Brain microvascular endothelial cell (primary cell): ENCODE results near the gene DCDC2.
A peak's percentile ranks its signal among the peaks of the same experiment; 100 is the strongest.
"Not testable (repeated sequence)": the region's sequence is repeated elsewhere in the genome, so short reads cannot be mapped to it uniquely, and the experiment has no call there.

Source experiments
- DNase-seq: peaks from one replicate; pipeline ENCODE4 v3.0.0-alpha.2; 2020
- H3K27ac ChIP-seq: fragments of 250-450 bp; sonication (Bioruptor Pico); 2 replicates; pipeline ENCODE4 v1.5.1; 2020; ENCODE audit warnings: mild to moderate bottlenecking, moderate library complexity
- H3K27me3 ChIP-seq: fragments of 250-450 bp; sonication (Bioruptor Pico); replicated peaks from 2 replicates; pipeline ENCODE4 v1.5.1; 2020; ENCODE audit warnings: mild to moderate bottlenecking
- H3K36me3 ChIP-seq: fragments of 250-450 bp; sonication (Bioruptor Pico); replicated peaks from 2 replicates; pipeline ENCODE4 v1.5.1; 2020; ENCODE audit warnings: mild to moderate bottlenecking
- H3K4me3 ChIP-seq: 2 replicates; pipeline ENCODE4 v1.5.1; 2011; ENCODE audit warnings: low read depth, mild to moderate bottlenecking, control low read depth, low read length, moderate library complexity
- in situ Hi-C: cut with HindIII; loops from 2 replicates; pipeline ENCODE4 v1.10.0; 2017; ENCODE audit warnings: low sequenced_read_pairs, low pct_ligation_motif_present
- TF ChIP-seq, protein P1 (sequence below): IDR thresholded peaks from 2 replicates; pipeline ENCODE4 v1.5.1; 2011; ENCODE audit warnings: low read depth, mild to moderate bottlenecking, moderate library complexity, low read length, control low read depth, inconsistent platforms; ENCODE audit errors: missing control alignments

Gene DCDC2

DNA sequence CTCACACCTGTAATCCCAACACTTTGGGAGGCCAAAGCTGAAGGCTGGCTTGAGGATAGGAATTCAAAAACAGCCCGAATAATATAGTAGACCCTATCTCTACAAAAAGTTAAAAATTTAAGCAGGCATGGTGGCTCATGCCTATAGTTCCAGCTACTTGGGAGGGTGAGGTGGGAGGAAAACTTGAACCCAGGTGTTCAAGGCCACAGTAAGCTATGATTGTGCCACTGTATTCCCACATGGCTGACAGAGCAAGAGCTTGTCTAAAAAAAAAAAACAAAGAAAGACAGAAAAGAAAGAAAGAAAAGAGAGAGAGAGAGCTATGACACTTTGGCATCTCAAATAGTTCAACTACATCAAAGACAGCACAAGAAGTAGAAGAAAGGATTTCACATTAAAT is 33.2 kb downstream of the DCDC2 start:
- in situ Hi-C loops, result no loop called here
- Histone ChIP-seq H3K27ac (no peak overlapping the region), H3K4me3 (no peak overlapping the region), H3K27me3 (no peaks in the 10 kb centered on the region), H3K36me3 (no peaks in the 10 kb centered on the region)
- no peak for DNase-seq
- TF ChIP-seq, protein P1, sequence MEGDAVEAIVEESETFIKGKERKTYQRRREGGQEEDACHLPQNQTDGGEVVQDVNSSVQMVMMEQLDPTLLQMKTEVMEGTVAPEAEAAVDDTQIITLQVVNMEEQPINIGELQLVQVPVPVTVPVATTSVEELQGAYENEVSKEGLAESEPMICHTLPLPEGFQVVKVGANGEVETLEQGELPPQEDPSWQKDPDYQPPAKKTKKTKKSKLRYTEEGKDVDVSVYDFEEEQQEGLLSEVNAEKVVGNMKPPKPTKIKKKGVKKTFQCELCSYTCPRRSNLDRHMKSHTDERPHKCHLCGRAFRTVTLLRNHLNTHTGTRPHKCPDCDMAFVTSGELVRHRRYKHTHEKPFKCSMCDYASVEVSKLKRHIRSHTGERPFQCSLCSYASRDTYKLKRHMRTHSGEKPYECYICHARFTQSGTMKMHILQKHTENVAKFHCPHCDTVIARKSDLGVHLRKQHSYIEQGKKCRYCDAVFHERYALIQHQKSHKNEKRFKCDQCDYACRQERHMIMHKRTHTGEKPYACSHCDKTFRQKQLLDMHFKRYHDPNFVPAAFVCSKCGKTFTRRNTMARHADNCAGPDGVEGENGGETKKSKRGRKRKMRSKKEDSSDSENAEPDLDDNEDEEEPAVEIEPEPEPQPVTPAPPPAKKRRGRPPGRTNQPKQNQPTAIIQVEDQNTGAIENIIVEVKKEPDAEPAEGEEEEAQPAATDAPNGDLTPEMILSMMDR, result no peak

DNA sequence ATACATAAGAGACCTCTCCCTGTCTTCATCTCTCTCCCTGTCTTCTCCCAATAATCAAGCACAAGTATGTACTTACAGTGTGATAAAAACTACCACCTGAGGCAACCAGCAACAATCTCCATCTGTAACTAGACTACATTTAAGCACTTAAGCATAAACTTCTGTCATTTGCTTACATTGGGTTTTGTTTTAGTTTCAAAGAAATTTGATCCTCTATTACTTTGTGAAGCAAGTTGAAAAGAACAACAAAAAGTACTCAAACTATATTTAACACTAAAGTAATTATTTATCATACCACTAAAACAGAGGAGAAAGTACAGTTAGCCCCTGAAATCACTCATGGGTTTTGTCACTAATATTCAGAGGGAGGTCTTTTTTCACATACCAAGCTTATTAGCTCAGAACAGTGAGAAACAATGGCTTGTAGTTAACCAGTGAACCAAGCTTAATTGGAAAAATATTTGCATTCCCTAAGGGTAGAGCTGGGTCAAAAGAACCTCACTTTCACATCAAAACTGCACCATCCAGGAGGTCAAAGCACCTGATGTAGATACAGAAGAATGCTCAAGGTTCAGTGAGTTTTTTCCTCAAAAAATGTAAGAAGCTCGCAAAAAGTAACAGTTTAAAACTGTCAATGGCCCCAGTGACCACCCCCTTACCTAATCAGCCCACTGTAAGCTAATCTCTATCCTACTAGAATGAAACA is 34.1 kb downstream of the DCDC2 start:
- in situ Hi-C loops, result no loop called here
- no peak for DNase-seq
- TF ChIP-seq, protein P1, result no peak
- no peak overlapping the region for H3K4me3 ChIP-seq
- H3K27me3 ChIP-seq, result no peaks in the 10 kb centered on the region
- no peak overlapping the region for H3K27ac ChIP-seq
- no peaks in the 10 kb centered on the region for H3K36me3 ChIP-seq

DNA sequence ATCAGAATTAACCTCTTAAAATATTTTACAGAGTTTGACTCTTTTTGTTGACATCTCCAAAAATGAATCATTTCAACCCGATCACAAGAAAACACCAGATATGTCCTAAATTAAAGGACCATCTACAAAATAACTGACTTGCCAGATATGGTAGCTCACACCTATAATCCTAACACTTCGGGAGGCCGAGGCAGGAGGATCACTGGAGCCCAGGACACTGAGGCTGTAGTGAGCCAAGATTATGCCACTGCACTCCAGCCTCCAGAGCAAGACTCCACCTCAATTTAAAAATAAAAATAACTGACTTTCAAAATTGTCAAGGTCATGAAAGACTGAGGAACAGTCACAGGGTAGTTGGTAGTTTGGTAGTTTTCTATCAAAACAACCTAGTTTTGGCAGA is 34.9 kb downstream of the DCDC2 start:
- Histone ChIP-seq H3K27ac (no peak overlapping the region), H3K36me3 (no peaks in the 10 kb centered on the region), H3K27me3 (no peaks in the 10 kb centered on the region), H3K4me3 (no peak overlapping the region)
- TF ChIP-seq, protein P1, result no peak
- no peak for DNase-seq
- in situ Hi-C loops, result no loop called here

DNA sequence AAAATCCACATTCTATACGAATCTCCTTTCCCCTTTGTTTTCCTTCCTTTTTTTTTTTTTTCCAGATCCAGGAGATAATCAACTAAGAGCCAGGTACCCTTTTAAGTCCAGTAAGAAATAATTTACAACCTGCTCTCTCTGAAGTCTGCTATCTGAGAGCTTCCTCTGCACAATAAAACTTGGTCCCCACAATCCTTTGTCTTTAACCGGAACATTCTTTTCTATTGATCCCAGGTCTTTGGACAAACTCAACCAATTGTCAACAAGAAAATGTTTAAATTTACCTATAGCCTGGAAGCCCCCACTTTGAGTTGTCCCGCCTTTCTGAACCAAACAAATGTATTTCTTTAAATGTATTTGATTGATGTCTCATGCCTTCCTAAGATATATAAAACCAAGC is 35.4 kb downstream of the DCDC2 start:
- DNase-seq, H3K36me3 ChIP-seq, H3K4me3 ChIP-seq, H3K27me3 ChIP-seq, in situ Hi-C loops, H3K27ac ChIP-seq: not testable (repeated sequence)

DNA sequence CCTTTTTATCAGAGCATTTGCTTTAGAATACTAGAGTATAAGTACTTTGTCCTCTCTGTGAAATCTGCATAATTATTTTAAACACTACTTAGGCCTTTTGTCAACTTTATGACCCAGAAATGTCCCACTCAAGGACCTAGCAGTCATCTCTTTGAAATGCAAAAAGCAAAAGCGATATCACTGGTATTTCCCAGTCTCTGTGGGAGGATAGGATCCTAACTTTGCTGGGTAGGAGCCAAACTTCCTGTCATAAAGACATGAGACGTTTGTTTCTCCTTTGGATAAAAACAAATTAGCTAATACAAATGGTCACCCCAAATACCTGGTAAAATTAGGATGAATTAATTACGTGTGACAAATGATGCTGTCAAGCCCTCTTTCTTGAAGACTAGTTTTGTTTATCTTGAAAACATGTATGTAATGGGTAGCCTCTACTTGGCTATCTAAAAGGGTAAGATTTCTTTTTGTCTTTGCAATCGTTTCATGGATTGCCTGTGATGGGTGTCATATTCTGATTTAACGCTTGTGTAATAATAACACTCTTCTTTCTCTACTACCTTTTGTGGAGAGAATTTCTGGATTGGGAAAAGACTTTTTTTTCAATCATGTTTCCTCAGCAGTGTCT is 36.2 kb downstream of the DCDC2 start:
- Histone ChIP-seq H3K27ac (no peak overlapping the region), H3K27me3 (no peaks in the 10 kb centered on the region), H3K4me3 (no peak overlapping the region), H3K36me3 (no peaks in the 10 kb centered on the region)
- peak; percentile 57 for DNase-seq
- in situ Hi-C loops, result no loop called here
- TF ChIP-seq, protein P1, result no peak

DNA sequence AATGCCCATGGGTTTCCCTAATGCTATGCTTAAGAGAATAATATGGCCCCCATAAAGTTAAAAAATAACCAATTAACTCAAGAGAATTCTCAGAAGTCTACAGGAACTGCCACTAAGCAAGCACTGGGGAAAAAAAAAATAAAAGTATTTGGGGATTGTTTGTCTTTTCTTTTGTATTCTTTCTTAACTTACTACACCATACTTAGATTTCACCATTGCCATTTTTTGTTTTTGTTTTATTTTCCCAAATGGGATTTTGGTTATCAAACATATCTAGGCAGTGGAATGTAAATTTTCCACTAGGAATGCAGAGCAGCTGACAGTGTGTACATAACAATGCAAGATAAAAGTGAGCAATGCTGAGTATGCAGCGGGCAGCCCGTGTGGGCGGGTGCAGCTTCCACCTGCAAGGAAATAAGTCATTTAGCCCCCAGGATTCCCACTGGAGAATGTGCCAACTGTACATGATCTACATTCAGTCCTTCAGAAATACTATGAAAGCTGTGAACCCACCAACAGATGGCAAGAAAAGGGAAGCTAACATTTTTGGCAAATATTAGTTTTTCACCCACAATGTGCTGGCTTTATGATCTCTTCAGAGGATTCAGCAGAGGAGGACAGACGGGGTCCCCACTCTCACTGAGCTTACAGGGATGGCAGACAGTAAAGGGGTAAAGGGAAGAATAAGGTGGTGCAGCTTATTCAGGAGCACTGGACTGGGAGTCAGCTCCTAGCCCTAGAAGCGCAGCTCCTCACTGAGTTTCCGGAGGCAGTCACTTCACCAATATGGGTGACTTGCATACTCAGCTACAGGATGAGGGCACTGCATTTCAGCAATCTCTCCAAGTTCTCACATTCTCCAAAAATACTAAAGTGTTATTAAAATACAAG is 44.4 kb downstream of the DCDC2 start:
- Histone ChIP-seq H3K27ac (peak overlapping the region; percentile 12), H3K4me3 (no peak overlapping the region), H3K27me3 (no peaks in the 10 kb centered on the region), H3K36me3 (no peaks in the 10 kb centered on the region)
- TF ChIP-seq, protein P1, result no peak
- in situ Hi-C loops, result no loop called here
- peak; percentile 78 for DNase-seq

DNA sequence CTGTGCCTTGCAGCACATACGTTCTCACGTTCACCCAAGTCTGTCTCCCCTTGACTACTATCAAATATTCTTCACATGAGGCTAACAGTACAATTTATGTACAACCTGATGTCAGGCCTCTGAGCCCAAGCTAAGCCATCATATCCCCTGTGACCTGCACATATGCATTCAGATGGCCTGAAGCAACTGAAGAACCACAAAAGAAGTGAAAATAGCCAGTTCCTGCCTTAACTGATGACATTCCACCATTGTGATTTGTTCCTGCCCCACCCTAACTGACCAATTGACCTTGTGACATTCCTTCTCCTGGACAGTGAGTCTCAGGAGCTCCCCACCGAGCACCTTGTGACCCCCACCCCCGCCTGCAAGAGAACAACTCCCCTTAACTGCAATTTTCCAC is 46.1 kb downstream of the DCDC2 start:
- in situ Hi-C loops, DNase-seq, H3K27ac ChIP-seq, H3K27me3 ChIP-seq, H3K4me3 ChIP-seq, H3K36me3 ChIP-seq: not testable (repeated sequence)
